ENCODE results near the gene BBC3.

Gene BBC3

DNA sequence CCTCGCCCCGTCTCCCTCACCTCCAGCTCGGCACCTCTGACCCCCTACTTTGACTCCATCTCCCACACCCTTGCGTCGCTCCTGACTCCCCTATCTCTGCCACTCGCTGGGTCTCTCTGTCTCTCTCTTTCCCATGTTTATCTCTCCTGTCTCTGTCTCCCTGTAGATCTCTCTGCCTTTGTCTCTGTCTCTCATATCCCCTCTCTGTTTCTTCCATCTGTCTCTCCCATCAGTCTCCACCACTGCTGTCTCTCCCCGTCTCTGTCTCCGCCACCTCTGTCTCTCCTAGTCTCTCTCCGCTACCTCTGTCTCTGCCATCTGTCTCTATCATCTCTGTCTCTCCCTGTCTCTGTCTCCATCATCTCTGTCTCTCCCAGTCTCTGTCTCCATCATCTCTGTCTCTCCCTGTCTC is 12.4 kb upstream of the BBC3 start:
- TF ChIP-seq GATA3 (IDR thresholded peaks at IDR 0.05; ENCODE audit: low read depth, low read length) (no peak), GATA2 (IDR thresholded peaks at IDR 0.05; ENCODE audit: low read depth, low read length) (no peak)

DNA sequence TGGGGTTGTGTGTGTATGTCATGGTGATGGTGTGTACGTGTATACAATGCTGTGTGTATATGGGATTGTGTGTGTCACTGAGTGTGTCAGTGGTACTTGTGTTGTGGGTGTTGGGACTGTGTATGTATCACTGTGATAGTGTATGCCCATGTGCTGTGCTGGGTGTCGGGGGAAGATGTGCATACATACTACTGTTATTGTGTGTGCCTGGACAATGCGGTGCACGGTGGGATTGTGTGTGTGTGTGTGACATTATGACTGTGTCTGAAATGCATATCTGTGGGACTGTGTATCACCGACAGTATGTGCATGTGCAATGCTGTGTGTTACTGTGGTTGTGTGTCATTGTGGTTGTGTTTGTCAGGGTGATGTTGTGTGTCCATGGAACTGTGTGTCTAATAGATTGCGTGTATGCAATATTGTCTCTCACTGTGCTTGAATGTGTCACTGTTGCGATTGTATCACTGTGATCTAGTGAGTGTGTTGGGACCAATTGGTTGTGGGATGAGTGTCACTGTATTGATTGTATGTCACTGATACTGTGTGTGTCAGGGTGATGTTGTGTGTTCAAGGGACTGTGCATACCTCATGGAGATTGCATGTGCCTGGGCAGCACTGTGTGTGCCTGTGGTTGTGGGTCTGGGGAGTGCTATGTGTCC is 11.0 kb upstream of the BBC3 start:
- TF ChIP-seq GATA2 (IDR thresholded peaks at IDR 0.05; ENCODE audit: low read depth, low read length) (no peak), GATA3 (IDR thresholded peaks at IDR 0.05; ENCODE audit: low read depth, low read length) (no peak)

DNA sequence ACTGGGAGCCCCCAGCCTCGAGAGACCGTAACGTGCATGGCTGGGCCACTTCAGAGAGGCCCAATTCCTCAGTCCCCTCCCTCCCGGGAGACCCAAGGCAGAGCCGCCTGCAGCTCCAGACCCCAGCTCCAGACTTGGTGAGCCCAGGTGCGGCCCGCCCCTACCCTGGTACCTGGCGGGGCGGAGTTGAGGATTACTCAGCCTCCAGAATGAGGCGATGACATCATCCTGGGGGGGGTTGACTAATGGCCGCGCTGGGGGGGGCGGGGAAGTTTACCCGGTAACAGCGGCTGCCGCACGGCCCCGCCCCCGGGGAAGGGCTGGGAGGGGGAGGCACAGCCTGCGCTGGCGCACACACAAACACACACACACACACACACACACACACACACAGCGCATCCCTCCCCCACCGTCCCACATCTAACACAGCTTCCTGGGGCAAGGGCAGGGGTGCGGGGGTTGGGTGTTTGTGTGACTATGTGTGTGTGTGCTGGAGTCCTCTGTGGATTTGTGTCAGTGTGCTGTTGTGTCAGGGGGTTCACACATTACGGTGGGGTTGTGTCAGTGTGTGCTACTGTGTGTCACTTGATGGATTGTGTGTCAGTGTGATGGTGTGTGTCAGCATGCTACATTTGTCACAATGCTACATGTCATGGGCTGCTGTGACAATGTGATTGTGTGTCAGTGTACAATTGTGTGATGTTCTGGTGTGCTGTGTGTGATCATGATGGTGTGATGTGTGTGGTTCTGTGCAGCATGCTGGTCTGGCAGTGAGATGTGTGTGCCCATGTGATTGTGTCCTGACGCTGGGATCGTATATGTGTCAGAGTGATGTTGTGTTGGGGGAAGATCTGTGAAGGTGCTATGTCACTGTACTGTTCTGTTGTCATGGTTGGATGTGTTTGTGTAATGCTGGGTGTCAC is 10.3 kb upstream of the BBC3 start:
- no peak for TF ChIP-seq GATA3 (IDR thresholded peaks at IDR 0.05; ENCODE audit: low read depth, low read length)
- TF ChIP-seq GATA2 (IDR thresholded peaks at IDR 0.05; ENCODE audit: low read depth, low read length), result no peak

DNA sequence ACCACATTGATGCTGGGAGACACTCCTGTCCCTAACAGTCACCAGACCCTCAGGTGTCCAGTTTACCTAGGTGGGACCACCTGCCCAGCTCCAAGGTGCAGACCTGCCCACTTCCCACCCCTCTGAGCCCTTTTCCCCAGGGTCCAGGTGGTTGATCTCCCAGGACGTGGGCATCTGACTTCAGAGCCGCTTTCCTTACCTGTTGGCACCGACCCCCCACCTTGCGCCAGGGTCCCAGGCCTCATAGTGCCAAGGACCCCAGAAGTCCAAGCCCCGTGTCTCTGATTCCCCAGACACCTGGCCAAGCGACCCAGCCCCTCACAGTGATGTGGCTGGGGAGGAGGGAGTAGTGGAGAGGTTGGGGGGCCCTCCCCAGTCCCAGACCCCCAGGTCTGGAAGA is 9.6 kb upstream of the BBC3 start:
- no peak for TF ChIP-seq GATA3 (IDR thresholded peaks at IDR 0.05; ENCODE audit: low read depth, low read length)
- no peak for TF ChIP-seq GATA2 (IDR thresholded peaks at IDR 0.05; ENCODE audit: low read depth, low read length)

DNA sequence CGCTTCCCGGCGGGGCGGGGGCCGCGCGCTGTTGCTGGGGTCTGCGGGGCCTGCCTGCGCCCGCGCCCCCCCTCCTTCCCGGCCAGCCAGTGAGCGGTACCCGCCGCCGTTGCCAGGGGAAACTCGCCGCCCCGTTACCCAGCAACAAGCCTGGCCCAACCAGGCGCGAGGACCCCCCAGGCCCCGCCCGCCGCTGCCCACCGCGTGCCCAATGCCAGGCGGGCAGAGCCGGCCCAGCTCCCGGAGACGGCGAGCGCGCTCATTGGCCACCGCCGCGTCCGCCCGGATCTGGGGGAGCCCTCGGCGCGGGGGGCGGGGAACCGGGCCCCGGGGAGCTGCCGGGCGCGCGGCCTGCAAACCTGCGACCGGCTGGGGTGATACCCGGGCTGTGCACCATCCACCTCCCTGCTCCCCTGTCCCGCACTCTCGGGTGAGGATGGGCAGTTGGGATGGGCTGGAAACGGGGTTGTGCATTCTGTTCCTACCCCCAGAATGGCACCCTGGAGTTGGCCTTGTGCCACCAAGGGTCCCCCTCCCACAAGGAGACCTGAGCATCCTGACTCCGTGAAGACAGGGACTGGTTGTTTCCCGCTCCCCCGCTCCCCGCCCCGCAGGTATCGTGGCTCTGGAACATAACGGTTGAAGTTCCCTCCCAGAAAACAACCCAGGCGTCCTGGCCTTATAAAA is 8.8 kb upstream of the BBC3 start:
- TF ChIP-seq GATA2 (IDR thresholded peaks at IDR 0.05; ENCODE audit: low read depth, low read length) (no peak), GATA3 (IDR thresholded peaks at IDR 0.05; ENCODE audit: low read depth, low read length) (no peak)

DNA sequence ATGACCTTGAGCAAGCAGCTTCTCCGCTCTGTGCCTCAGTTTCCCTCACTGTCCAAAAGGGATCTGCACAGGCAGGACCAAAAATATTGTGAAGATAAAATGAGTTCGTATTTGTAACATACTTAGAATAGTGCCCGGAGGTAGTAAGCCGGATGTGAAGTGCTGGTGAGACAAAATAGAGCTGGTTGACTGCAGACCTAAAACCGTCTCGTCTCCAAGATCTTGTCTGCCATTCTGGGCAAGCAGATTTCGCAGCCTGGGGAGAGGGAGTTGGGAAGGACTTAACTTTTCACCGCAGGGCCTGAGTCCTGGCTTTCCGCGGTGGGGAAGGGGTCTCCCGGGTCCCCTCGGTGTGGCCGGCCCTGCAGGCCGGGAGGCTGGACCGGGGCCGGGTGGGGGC is 8.2 kb upstream of the BBC3 start:
- TF ChIP-seq GATA2 (IDR thresholded peaks at IDR 0.05; ENCODE audit: low read depth, low read length) (no peak), GATA3 (IDR thresholded peaks at IDR 0.05; ENCODE audit: low read depth, low read length) (no peak)

DNA sequence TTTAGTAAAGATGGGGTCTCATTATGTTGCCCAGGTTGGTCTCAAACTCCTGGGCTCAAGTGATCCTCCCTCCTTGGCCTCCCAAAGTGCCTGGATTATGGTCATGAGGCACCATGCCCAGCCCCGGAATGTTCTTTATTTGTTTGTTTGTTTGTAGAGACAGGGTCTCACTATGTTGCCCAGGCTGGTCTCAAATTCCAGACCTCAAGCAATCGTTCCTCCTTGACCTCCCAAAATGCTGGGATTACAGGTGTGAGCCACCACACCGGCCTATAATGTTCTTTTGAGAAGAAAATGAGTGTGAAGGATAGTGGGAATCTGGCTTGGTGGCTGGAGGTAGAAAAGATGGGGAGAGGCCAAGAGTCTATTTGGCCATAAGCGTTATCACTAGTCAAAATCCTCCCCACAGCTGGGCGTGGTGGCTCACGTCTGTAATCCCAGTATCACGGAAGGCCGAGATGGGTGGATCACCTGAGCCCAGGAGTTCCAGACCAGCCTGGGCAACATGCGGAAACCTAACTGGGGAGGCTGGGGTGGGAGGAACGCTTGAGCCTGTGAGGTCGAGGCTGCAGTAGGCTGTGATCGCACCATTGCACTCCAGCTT is 5.2 kb upstream of the BBC3 start:
- no peak for TF ChIP-seq GATA2 (IDR thresholded peaks at IDR 0.05; ENCODE audit: low read depth, low read length)
- no peak for TF ChIP-seq GATA3 (IDR thresholded peaks at IDR 0.05; ENCODE audit: low read depth, low read length)

DNA sequence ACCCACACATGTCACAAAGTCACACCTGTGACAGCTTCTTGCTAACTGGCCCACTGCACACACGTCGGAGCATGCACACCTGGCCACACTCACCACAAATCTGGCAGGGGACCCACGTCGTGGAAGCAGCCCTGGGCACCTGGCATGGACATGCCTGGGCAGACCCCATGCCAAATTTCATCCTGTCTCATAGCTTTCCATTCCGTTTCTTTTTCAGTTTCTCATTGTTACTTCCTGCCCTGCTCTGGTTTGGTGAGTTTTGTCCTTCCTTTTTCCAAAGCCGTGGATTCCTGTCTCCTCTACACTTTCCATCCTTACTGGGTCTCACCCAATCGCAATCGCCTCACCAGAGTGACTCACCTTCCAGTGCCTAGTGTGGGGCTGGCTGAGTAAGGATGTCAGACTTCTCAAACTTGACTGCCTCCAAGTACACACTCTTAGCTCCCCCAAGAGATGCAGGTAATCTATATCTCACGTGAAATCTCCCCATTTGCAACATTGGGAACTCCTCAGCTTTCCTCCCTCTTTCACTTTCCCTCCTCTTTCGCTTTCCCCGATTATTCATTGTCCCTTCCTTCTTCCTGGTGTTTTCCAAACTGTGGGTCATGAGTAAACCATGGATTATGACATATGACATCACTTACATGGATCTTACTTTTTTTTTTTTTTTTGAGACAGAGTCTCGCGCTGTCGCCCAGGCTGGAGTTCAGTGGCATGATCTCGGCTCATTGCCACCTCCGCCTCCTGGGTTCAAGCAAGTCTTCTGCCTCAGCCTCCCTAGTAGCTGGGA is 1.6 kb upstream of the BBC3 start:
- TF ChIP-seq GATA2 (IDR thresholded peaks at IDR 0.05; ENCODE audit: low read depth, low read length) (no peak), GATA3 (IDR thresholded peaks at IDR 0.05; ENCODE audit: low read depth, low read length) (no peak)

DNA sequence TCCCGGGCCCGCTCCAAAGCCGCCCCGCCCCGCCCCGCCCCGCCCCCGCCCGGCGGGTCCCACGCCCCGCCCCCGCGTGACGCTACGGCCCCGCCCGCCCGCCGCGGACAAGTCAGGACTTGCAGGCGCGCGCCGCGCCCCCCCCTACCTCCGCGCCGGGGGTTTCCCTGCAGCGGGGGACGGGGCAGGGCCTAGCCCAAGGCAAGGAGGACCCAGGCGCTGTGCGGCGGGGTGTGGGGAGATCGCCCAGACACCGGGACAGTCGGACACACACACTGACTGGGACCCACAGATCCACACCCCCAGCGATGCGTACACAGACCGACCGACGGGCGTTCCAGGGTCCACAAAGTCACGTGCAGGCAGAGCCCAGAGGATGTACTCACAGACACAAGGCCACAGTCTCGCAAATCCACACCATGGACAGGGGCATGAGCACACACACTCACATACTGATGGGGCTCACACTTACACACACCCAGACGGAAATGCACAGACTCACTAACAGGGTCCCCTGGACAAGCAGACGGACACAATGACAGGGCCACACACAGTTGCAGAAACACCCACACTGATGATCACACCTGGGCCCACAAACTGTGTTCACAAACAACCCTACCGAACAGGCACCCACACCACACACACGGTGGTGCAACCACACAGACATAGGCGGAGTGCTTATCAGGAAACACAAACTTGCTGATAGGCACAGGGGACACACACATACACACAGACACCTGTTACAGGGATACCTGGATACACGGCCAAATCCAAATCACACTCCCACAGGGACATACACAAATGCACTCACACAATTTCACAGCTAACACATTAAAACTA is 436 bp upstream of the BBC3 start:
- no peak for TF ChIP-seq GATA2 (IDR thresholded peaks at IDR 0.05; ENCODE audit: low read depth, low read length)
- TF ChIP-seq GATA3 (IDR thresholded peaks at IDR 0.05; ENCODE audit: low read depth, low read length), result no peak

DNA sequence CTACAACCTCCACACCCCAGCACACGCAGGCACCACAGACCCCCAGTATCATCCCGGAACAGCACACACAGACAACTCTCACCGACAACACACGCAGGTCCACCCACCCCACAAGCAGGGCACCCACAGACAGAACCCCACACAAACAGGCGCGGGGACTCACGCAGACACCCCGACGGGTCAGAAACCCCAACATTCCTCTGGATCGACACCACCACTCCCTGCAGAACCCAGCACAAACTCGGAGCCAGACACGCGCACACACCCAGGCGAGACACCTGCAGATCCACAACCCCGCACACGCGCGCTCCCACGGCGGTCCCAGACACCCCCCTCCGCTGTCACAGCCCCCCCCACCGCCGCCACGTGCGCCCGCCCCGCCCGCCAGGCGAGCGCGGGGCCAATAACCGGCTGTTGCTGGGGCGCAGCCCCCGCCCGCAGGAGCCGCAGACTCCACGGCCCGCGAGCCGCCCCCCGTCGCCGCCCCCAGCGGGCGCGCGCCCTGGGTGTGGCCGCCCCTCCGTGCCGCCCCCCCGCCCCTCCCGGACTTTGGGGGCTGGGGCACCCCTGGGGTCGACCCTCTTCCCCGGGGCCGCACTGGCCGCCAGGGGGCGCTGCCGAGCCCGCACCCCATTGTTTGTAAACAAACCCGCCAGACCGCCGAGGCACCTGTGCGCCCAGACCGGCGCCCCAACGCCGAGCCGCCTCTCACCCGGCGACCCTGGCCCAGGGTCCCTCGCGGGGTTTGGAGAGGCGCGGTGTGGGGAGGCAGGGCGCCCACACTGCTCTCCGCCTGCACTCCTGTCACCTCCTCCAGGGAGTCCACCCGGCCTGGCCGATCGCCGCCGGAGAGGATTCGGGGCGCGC is 712 bp downstream of the BBC3 start:
- TF ChIP-seq GATA3 (IDR thresholded peaks at IDR 0.05; ENCODE audit: low read depth, low read length), result no peak
- no peak for TF ChIP-seq GATA2 (IDR thresholded peaks at IDR 0.05; ENCODE audit: low read depth, low read length)

DNA sequence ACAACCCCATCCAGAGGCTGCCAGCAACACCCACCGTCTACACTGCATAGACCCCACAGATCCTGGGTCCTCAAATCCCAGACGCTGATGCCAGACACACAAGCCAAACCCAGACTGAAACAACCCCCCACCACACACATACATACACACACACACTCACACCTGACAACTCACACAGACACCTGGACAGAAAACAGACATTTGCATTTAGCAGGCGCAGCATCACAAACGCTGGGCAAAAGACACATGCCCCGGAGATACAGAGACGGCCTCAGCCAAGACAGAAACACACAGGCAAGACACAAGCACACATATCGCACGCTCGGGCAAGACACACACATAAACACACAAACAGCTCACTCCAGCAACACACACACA is 1.3 kb downstream of the BBC3 start:
- TF ChIP-seq GATA2 (IDR thresholded peaks at IDR 0.05; ENCODE audit: low read depth, low read length), result no peak
